HEK293 (cell line): ENCODE results near the gene BIRC5.

ENCODE experiments used
- BCL11B ChIP-seq: fragments of 450-650 bp; formaldehyde crosslinking; IDR thresholded peaks from 2 replicates; pipeline ENCODE4 v1.5.1; 2016; ENCODE audit warnings: low read depth, missing biosample characterization, missing genetic modification characterization
- GLI4 ChIP-seq: fragments of 450-650 bp; formaldehyde crosslinking; IDR thresholded peaks from 2 replicates; pipeline ENCODE4 v1.5.1; 2016; ENCODE audit warnings: missing biosample characterization, missing genetic modification characterization
- GLIS1 ChIP-seq: fragments of 450-650 bp; formaldehyde crosslinking; IDR thresholded peaks from 2 replicates; pipeline ENCODE4 v1.5.1; 2016; ENCODE audit warnings: missing biosample characterization, missing genetic modification characterization
- IKZF3 ChIP-seq: fragments of 450-650 bp; IDR thresholded peaks from 2 replicates; pipeline ENCODE4 v1.5.0; 2018; ENCODE audit warnings: missing biosample characterization, mild to moderate bottlenecking, missing genetic modification characterization, moderate library complexity
- INSM2 ChIP-seq: fragments of 450-650 bp; formaldehyde crosslinking; IDR thresholded peaks from 2 replicates; pipeline ENCODE4 v1.5.1; 2016; ENCODE audit warnings: missing biosample characterization, missing genetic modification characterization
- KLF1 ChIP-seq: fragments of 450-650 bp; formaldehyde crosslinking; IDR thresholded peaks from 2 replicates; pipeline ENCODE4 v1.5.1; 2016; ENCODE audit warnings: missing biosample characterization, missing genetic modification characterization
- OVOL3 ChIP-seq: fragments of 450-650 bp; formaldehyde crosslinking; IDR thresholded peaks from 2 replicates; pipeline ENCODE4 v1.5.1; 2016; ENCODE audit warnings: missing biosample characterization, missing genetic modification characterization
- PATZ1 ChIP-seq: fragments of 450-650 bp; formaldehyde crosslinking; IDR thresholded peaks from 2 replicates; pipeline ENCODE4 v1.5.1; 2016; ENCODE audit warnings: missing biosample characterization, missing genetic modification characterization
- SALL2 ChIP-seq: fragments of 450-650 bp; formaldehyde crosslinking; IDR thresholded peaks from 2 replicates; pipeline ENCODE4 v1.5.0; 2017; ENCODE audit warnings: missing biosample characterization, mild to moderate bottlenecking, missing genetic modification characterization, borderline replicate concordance
- SP7 ChIP-seq: fragments of 450-650 bp; formaldehyde crosslinking; IDR thresholded peaks from 2 replicates; pipeline ENCODE4 v1.5.1; 2016; ENCODE audit warnings: missing biosample characterization, missing genetic modification characterization
- TSHZ1 ChIP-seq: fragments of 450-650 bp; formaldehyde crosslinking; IDR thresholded peaks from 2 replicates; pipeline ENCODE4 v1.5.1; 2016; ENCODE audit warnings: missing biosample characterization, missing genetic modification characterization, borderline replicate concordance
- WT1 ChIP-seq: fragments of 450-650 bp; formaldehyde crosslinking; IDR thresholded peaks from 2 replicates; pipeline ENCODE4 v1.5.1; 2016; ENCODE audit warnings: missing biosample characterization, missing genetic modification characterization
- ZBTB6 ChIP-seq: fragments of 450-650 bp; formaldehyde crosslinking; IDR thresholded peaks from 2 replicates; pipeline ENCODE4 v1.5.1; 2017; ENCODE audit warnings: missing biosample characterization, missing genetic modification characterization
- ZBTB7A ChIP-seq: fragments of 450-650 bp; formaldehyde crosslinking; IDR thresholded peaks from 2 replicates; pipeline ENCODE4 v1.5.1; 2016; ENCODE audit warnings: low read depth, missing biosample characterization, missing genetic modification characterization
- ZBTB8A ChIP-seq: fragments of 450-650 bp; formaldehyde crosslinking; IDR thresholded peaks from 2 replicates; pipeline ENCODE4 v1.5.1; 2016; ENCODE audit warnings: missing biosample characterization, missing genetic modification characterization
- ZFHX2 ChIP-seq: fragments of 450-650 bp; formaldehyde crosslinking; conservative IDR thresholded peaks from 2 replicates; pipeline ENCODE4 v1.5.1; 2016; ENCODE audit warnings: missing biosample characterization, missing genetic modification characterization
- ZNF10 ChIP-seq: fragments of 450-650 bp; formaldehyde crosslinking; IDR thresholded peaks from 2 replicates; pipeline ENCODE4 v1.5.1; 2017; ENCODE audit warnings: missing biosample characterization, missing genetic modification characterization
- ZNF2 ChIP-seq: fragments of 450-650 bp; formaldehyde crosslinking; IDR thresholded peaks from 2 replicates; pipeline ENCODE4 v1.5.1; 2016; ENCODE audit warnings: missing biosample characterization, missing genetic modification characterization
- ZNF23 ChIP-seq: fragments of 450-650 bp; formaldehyde crosslinking; IDR thresholded peaks from 2 replicates; pipeline ENCODE4 v1.5.1; 2016; ENCODE audit warnings: missing biosample characterization, missing genetic modification characterization, borderline replicate concordance
- ZNF391 ChIP-seq: fragments of 450-650 bp; formaldehyde crosslinking; IDR thresholded peaks from 2 replicates; pipeline ENCODE4 v1.5.1; 2016; ENCODE audit warnings: low read depth, missing biosample characterization, missing genetic modification characterization, borderline replicate concordance
- ZNF394 ChIP-seq: fragments of 450-650 bp; formaldehyde crosslinking; IDR thresholded peaks from 2 replicates; pipeline ENCODE4 v1.5.1; 2016; ENCODE audit warnings: missing biosample characterization, missing genetic modification characterization, mild to moderate bottlenecking, moderate library complexity, borderline replicate concordance
- ZNF449 ChIP-seq: fragments of 450-650 bp; formaldehyde crosslinking; IDR thresholded peaks from 2 replicates; pipeline ENCODE4 v1.5.1; 2017; ENCODE audit warnings: missing biosample characterization, mild to moderate bottlenecking, missing genetic modification characterization, moderate library complexity
- ZNF530 ChIP-seq: fragments of 450-650 bp; formaldehyde crosslinking; IDR thresholded peaks from 2 replicates; pipeline ENCODE4 v1.5.1; 2016; ENCODE audit warnings: low read depth, missing biosample characterization, missing genetic modification characterization
- ZNF610 ChIP-seq: fragments of 450-650 bp; formaldehyde crosslinking; IDR thresholded peaks from 2 replicates; pipeline ENCODE4 v1.5.1; 2016; ENCODE audit warnings: missing biosample characterization, missing genetic modification characterization, borderline replicate concordance
- ZNF660 ChIP-seq: fragments of 450-650 bp; IDR thresholded peaks from 2 replicates; pipeline ENCODE4 v1.5.1; 2018; ENCODE audit warnings: missing biosample characterization, mild to moderate bottlenecking, missing genetic modification characterization
- ZNF76 ChIP-seq: fragments of 450-650 bp; formaldehyde crosslinking; IDR thresholded peaks from 2 replicates; pipeline ENCODE4; 2016; ENCODE audit warnings: low read depth, missing biosample characterization, missing genetic modification characterization, borderline replicate concordance
- ZNF791 ChIP-seq: fragments of 450-650 bp; formaldehyde crosslinking; IDR thresholded peaks from 2 replicates; pipeline ENCODE4 v1.5.1; 2016; ENCODE audit warnings: missing biosample characterization, missing genetic modification characterization

The BIRC5 gene

GRCh38 chr17:78186692-78187595, 27.1 kb upstream of the BIRC5 start, which contains the start of the genes AFMID and TK1 (continued):
- TF ChIP-seq ZNF2 (tag by site-specific recombination) (peak; percentile 75; the same call in 1 of the 2 replicates), INSM2 (tag by site-specific recombination) (peak; percentile 82), ZNF10 (tag by site-specific recombination) (peak; percentile 29; the same call in 1 of the 2 replicates), BCL11B (tag by site-specific recombination) (peak; percentile 95), ZNF610 (tag by site-specific recombination) (no peak), IKZF3 (tag by site-specific recombination) (peak; percentile 100), ZNF660 (tag by site-specific recombination) (peak; percentile 70), ZBTB7A (tag by site-specific recombination) (0 out of 2 replicates have a peak, but pooled peaks have one; percentile 72), ZNF394 (peak; percentile 38; the same call in 1 of the 2 replicates), PATZ1 (tag by site-specific recombination) (peak; percentile 95), ZNF391 (tag by site-specific recombination) (peak; percentile 92; the same call in 1 of the 2 replicates), ZNF791 (tag by site-specific recombination) (no peak), SP7 (tag by site-specific recombination) (peak; percentile 89), OVOL3 (tag by site-specific recombination) (peak; percentile 78; the same call in 1 of the 2 replicates), ZFHX2 (tag by site-specific recombination) (peak; percentile 92), GLIS1 (tag by site-specific recombination) (peak; percentile 80), ZNF76 (peak; percentile 76; the same call in 1 of the 2 replicates), ZBTB8A (tag by site-specific recombination) (peak; percentile 78), WT1 (peak; percentile 53), ZNF449 (tag by site-specific recombination) (no peak), TSHZ1 (tag by site-specific recombination) (peak; percentile 29; the same call in 1 of the 2 replicates), ZNF23 (tag by site-specific recombination) (no peak), GLI4 (tag by site-specific recombination) (no peak), SALL2 (tag by site-specific recombination) (no peak), KLF1 (tag by site-specific recombination) (peak; percentile 81), ZBTB6 (tag by site-specific recombination) (no peak), ZNF530 (tag by site-specific recombination) (no peak)
